ENCODE data around the gene ATAT1. TPM values are rescaled to one million over a fixed set of nuclear protein-coding genes. Genes with fewer than 3 reads are reported as not detected.

Gene ATAT1
- total and polyA plus RNA-seq, 9 of the 15 experiments (the other 6 are each of a cell fraction or from before 2014, with no cell fraction given), result 0.65 to 5.8 (median 1.6) TPM

GRCh38 chr6:30601815-30602641 lies 24.6 kb upstream of the ATAT1 start (continued):
- TF ChIP-seq HMBOX1 (IDR thresholded peaks at IDR 0.05) (no peak), ELK3 (CRISPR knock-in tag; IDR thresholded peaks at IDR 0.05) (no peak)

- FAIRE-seq (no peak), DNase-seq (ENCODE audit: extremely low read depth in 1 of 4, low spot score in 3 of 4) (no peak), ATAC-seq (no peak)
- Histone ChIP-seq H3K9ac (ENCODE audit: insufficient read depth in 1 of 2, low read depth in 2 of 2, low read length in 2 of 2) (no peak overlapping the region), H3K4me3 (no peak overlapping the region), H3K27ac (ENCODE audit: extremely low read depth, low read depth, low read length) (no peak overlapping the region), H3K27me3 (ENCODE audit: control insufficient read depth in 2 of 2, insufficient read depth in 2 of 2, low read length in 2 of 2) (no peaks in the 10 kb centered on the region), H3K4me1 (replicated peaks in 1 of 2; ENCODE audit: control insufficient read depth in 2 of 2, insufficient read depth in 2 of 2, low read length in 2 of 2) (peaks cover 4 to 11% of the 10 kb centered on the region in 2 experiments; a peak in 4 of 5 replicates), H3K36me3 (ENCODE audit: control insufficient read depth, insufficient read depth, low read length) (peaks cover 94% of the 10 kb centered on the region), H3K9me3 (replicated peaks; ENCODE audit: control insufficient read depth, insufficient read depth, low read depth, low read length) (no peaks in the 10 kb centered on the region), H4K20me1 (replicated peaks; ENCODE audit: control insufficient read depth, insufficient read depth, low read length) (peaks cover 7% of the 10 kb centered on the region; the same call in 1 of the 2 replicates), H3K79me2 (ENCODE audit: control insufficient read depth, insufficient read depth, low read length) (peaks cover 4% of the 10 kb centered on the region; the same call in 1 of the 3 replicates), H3K4me2 (ENCODE audit: insufficient read depth, low read length) (no peak overlapping the region), H3K9me1 (ENCODE audit: control insufficient read depth, insufficient read depth, low read length) (no peaks in the 10 kb centered on the region), H2AFZ (ENCODE audit: low read depth, low read length) (no peak overlapping the region)
- BruUV-seq (replicated peaks), result no TSS peak
- CTCF ChIA-PET (ENCODE audit: low intra/inter-chr PET ratio), result interaction anchor here (0.5 kb wide), 1 partner anchor 54 kb away, joined by 3 read pairs; no protein-coding TSS in a partner anchor
- 89% methylated on average over 13 of the region's 13 CpGs for WGBS (ENCODE audit: insufficient coverage, low coverage, missing lambda C conversion rate)
- POLR2A ChIA-PET, result interaction anchor here (0.6 to 13.5 kb wide), 5 partner anchors 10 to 539 kb away, joined by 3 to 310 read pairs (median 3); partner anchors contain the start of gene C6orf136
- intact Hi-C loops (cut with micrococcal nuclease), result no loop called here
- in situ Hi-C loops (cut with MboI), result no loop called here
- TF ChIP-seq HDAC1 (IDR thresholded peaks at IDR 0.05) (no peak), ZC3H8 (IDR thresholded peaks at IDR 0.05) (no peak), TAF9B (IDR thresholded peaks at IDR 0.05; ENCODE audit: partially characterized antibody) (no peak), ARID3A (IDR thresholded peaks at IDR 0.05; ENCODE audit: borderline replicate concordance, low read depth, low read length) (no peak), ZNF589 (CRISPR knock-in tag; IDR thresholded peaks at IDR 0.05; ENCODE audit: low read depth) (no peak), ZNF75A (CRISPR knock-in tag; IDR thresholded peaks at IDR 0.05) (no peak), ELF1 (tag; IDR thresholded peaks at IDR 0.05) (no peak), MYBL2 (IDR thresholded peaks at IDR 0.05; ENCODE audit: low read depth) (no peak), MYBL2 (CRISPR knock-in tag; IDR thresholded peaks at IDR 0.05; ENCODE audit: borderline replicate concordance) (no peak), ZFP91 (CRISPR knock-in tag; IDR thresholded peaks at IDR 0.05) (no peak), ZNF644 (tag; IDR thresholded peaks at IDR 0.05; ENCODE audit: low read depth) (no peak), OTX1 (CRISPR knock-in tag; IDR thresholded peaks at IDR 0.05) (no peak), HEY1 (CRISPR knock-in tag; IDR thresholded peaks at IDR 0.05; ENCODE audit: borderline replicate concordance) (no peak)
Observed at GRCh38 chr6:30603961-30604360, 22.7 kb upstream of the ATAT1 start.

All from K562 (cell line).